Mesenchymal stem cell (in vitro differentiated cells and primary cell): Measurements from ENCODE around the gene FOSL1.
A peak's percentile ranks its signal among the peaks of the same experiment; 100 is the strongest.

Source experiments
- DNase-seq: peaks from one replicate; pipeline ENCODE4 v3.0.0-alpha.2; 2013
- H2AFZ ChIP-seq: one replicate; pipeline ENCODE4 v1.6.1; 2013; ENCODE audit warnings: low read depth, mild to moderate bottlenecking, control low read depth, inconsistent platforms, low read length, moderate library complexity
- H2AK5ac ChIP-seq: 2 replicates; pipeline ENCODE4 v1.6.1; 2013; ENCODE audit warnings: low read length, moderate library complexity, mild to moderate bottlenecking, inconsistent platforms; ENCODE audit not compliant: severe bottlenecking
- H2BK120ac ChIP-seq: one replicate; pipeline ENCODE4 v1.6.1; 2013; ENCODE audit warnings: low read depth, mild to moderate bottlenecking, inconsistent platforms, low read length, moderate library complexity
- H2BK12ac ChIP-seq, 2 experiments: one replicate each; pipeline ENCODE4 v1.6.1; 2013; ENCODE audit warnings: inconsistent platforms in 2 of 2, low read length in 2 of 2, mild to moderate bottlenecking in 2 of 2, moderate library complexity in 2 of 2, control low read depth in 1 of 2
- H2BK15ac ChIP-seq: one replicate; pipeline ENCODE4 v1.6.1; 2013; ENCODE audit warnings: mild to moderate bottlenecking, low read depth, inconsistent platforms; ENCODE audit not compliant: poor library complexity, severe bottlenecking
- H2BK5ac ChIP-seq: 2 replicates; pipeline ENCODE4 v1.6.1; 2013; ENCODE audit warnings: low read depth, mild to moderate bottlenecking, low read length, control low read depth, inconsistent platforms; ENCODE audit not compliant: poor library complexity, severe bottlenecking
- H3K14ac ChIP-seq, 2 experiments: one replicate each; pipeline ENCODE4 v1.6.1; 2013; ENCODE audit warnings: inconsistent platforms in 2 of 2, low read length in 2 of 2, control low read depth in 1 of 2, mild to moderate bottlenecking in 1 of 2, moderate library complexity in 1 of 2
- H3K18ac ChIP-seq, 2 experiments: one replicate each; pipeline ENCODE4 v1.6.1; 2013; ENCODE audit warnings: inconsistent platforms in 2 of 2, low read length in 2 of 2, control low read depth in 1 of 2, low read depth in 1 of 2, mild to moderate bottlenecking in 1 of 2
- H3K23ac ChIP-seq, 2 experiments: one replicate each; pipeline ENCODE4 v1.6.1; 2013; ENCODE audit warnings: inconsistent platforms in 2 of 2, low read length in 2 of 2, mild to moderate bottlenecking in 2 of 2, moderate library complexity in 2 of 2, control low read depth in 1 of 2
- H3K27ac ChIP-seq: 2 replicates; pipeline ENCODE4 v1.5.1; 2013; ENCODE audit warnings: mild to moderate bottlenecking, moderate library complexity, low read length, control low read depth, inconsistent platforms; ENCODE audit not compliant: poor library complexity, severe bottlenecking
- H3K27me3 ChIP-seq, 2 experiments: 2 replicates each; pipeline versions ENCODE4 v1.6.1 to v1.7.0; 2013; ENCODE audit warnings: low read length in 2 of 2, mild to moderate bottlenecking in 2 of 2, moderate library complexity in 2 of 2, control low read depth in 1 of 2, inconsistent platforms in 1 of 2; ENCODE audit not compliant: control insufficient read depth in 1 of 2, insufficient read depth in 1 of 2
- H3K36me3 ChIP-seq, 2 experiments: 2 replicates each; pipeline versions ENCODE4 v1.6.1 to v1.7.0; 2013; ENCODE audit warnings: low read length in 2 of 2, control low read depth in 1 of 2, inconsistent platforms in 1 of 2, low read depth in 1 of 2, mild to moderate bottlenecking in 1 of 2; ENCODE audit not compliant: insufficient read depth in 2 of 2, control insufficient read depth in 1 of 2
- H3K4ac ChIP-seq, 2 experiments: one replicate each; pipeline ENCODE4 v1.6.1; 2013; ENCODE audit warnings: inconsistent platforms in 2 of 2, low read length in 2 of 2, mild to moderate bottlenecking in 2 of 2, moderate library complexity in 2 of 2, control low read depth in 1 of 2, low read depth in 1 of 2
- H3K4me1 ChIP-seq: 2 replicates; pipeline ENCODE4 v1.6.1; 2013; ENCODE audit warnings: low read depth, low read length, control low read depth; ENCODE audit not compliant: control insufficient read depth, insufficient read depth
- H3K4me2 ChIP-seq: 2 replicates; pipeline ENCODE4 v1.6.1; 2013; ENCODE audit warnings: low read length, mild to moderate bottlenecking, inconsistent platforms; ENCODE audit not compliant: poor library complexity, severe bottlenecking
- H3K4me3 ChIP-seq, 2 experiments: 2 replicates each; pipeline versions ENCODE4 v1.5.1 to v1.7.0; 2013; ENCODE audit warnings: low read length in 2 of 2, mild to moderate bottlenecking in 2 of 2, control low read depth in 1 of 2, low read depth in 1 of 2; ENCODE audit not compliant: insufficient read depth in 1 of 2
- H3K79me1 ChIP-seq: replicated peaks from 2 replicates; pipeline ENCODE4 v1.6.1; 2013; ENCODE audit warnings: mild to moderate bottlenecking, control low read depth, low read length, inconsistent platforms; ENCODE audit not compliant: poor library complexity, severe bottlenecking
- H3K9ac ChIP-seq: 2 replicates; pipeline ENCODE4 v1.7.0; 2013; ENCODE audit warnings: mild to moderate bottlenecking, low read length, moderate library complexity
- H3K9me3 ChIP-seq: 2 replicates; pipeline ENCODE4 v1.7.0; 2013; ENCODE audit warnings: mild to moderate bottlenecking, low read length; ENCODE audit not compliant: control insufficient read depth
- H4K8ac ChIP-seq: one replicate; pipeline ENCODE4 v1.6.1; 2013; ENCODE audit warnings: inconsistent platforms, mild to moderate bottlenecking, low read length, moderate library complexity
- H4K91ac ChIP-seq: one replicate; pipeline ENCODE4 v1.6.1; 2013; ENCODE audit warnings: mild to moderate bottlenecking, low read length, inconsistent platforms
- WGBS: methylation state at CpG from one replicate; pipeline ENCODE4 v1.1.7; 2013; ENCODE audit warnings: mixed read lengths; 5-methylcytosine and 5-hydroxymethylcytosine counted together

Gene FOSL1

DNA sequence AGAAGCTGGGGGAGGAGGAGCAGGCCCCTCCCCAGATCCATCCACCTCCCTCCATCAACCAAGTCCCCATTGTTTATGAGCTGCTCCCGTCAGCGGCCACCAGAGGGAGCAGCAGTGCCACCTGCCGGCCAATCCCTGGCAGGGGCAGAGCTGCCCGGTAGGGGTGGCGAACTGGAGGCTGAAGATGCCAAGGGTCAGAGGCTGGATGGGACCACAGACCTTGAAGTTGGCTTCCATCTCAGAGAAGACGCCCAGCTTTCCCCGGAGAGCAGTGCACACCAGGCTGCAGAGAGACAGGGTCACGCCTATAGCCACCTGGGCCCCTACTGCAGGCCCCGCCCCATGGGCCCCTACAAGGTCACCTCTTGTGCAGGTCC, 15.5 kb downstream of the FOSL1 start:
- no peak overlapping the region for H3K4ac ChIP-seq
- H4K91ac ChIP-seq, result no peak overlapping the region
- H3K27me3 ChIP-seq, result no peaks in the 10 kb centered on the region
- 32% methylated on average over 9 of the region's 9 CpGs for WGBS
- peak; percentile 80 for DNase-seq
- peaks cover 51 to 60% of the 10 kb centered on the region in 2 experiments for H3K36me3 ChIP-seq
- H4K8ac ChIP-seq, result peak overlapping the region; percentile 4
- H3K23ac ChIP-seq, result no peak overlapping the region
- peaks cover 27% of the 10 kb centered on the region for H3K79me1 ChIP-seq
- H3K27ac ChIP-seq, result no peak overlapping the region
- no peak overlapping the region for H2BK12ac ChIP-seq
- no peak overlapping the region for H2AFZ ChIP-seq
- no peak overlapping the region for H3K4me2 ChIP-seq
- H2BK120ac ChIP-seq, result no peak overlapping the region
- peak overlapping the region; percentile 21 for H3K9ac ChIP-seq
- no peak overlapping the region for H3K18ac ChIP-seq
- no peak overlapping the region for H3K14ac ChIP-seq
- peaks cover 16% of the 10 kb centered on the region for H3K4me1 ChIP-seq
- H2BK5ac ChIP-seq, result no peak overlapping the region
- H2BK15ac ChIP-seq, result no peak overlapping the region
- H2AK5ac ChIP-seq, result no peak overlapping the region
- no peaks in the 10 kb centered on the region for H3K9me3 ChIP-seq
- H3K4me3 ChIP-seq, result no peak overlapping the region

DNA sequence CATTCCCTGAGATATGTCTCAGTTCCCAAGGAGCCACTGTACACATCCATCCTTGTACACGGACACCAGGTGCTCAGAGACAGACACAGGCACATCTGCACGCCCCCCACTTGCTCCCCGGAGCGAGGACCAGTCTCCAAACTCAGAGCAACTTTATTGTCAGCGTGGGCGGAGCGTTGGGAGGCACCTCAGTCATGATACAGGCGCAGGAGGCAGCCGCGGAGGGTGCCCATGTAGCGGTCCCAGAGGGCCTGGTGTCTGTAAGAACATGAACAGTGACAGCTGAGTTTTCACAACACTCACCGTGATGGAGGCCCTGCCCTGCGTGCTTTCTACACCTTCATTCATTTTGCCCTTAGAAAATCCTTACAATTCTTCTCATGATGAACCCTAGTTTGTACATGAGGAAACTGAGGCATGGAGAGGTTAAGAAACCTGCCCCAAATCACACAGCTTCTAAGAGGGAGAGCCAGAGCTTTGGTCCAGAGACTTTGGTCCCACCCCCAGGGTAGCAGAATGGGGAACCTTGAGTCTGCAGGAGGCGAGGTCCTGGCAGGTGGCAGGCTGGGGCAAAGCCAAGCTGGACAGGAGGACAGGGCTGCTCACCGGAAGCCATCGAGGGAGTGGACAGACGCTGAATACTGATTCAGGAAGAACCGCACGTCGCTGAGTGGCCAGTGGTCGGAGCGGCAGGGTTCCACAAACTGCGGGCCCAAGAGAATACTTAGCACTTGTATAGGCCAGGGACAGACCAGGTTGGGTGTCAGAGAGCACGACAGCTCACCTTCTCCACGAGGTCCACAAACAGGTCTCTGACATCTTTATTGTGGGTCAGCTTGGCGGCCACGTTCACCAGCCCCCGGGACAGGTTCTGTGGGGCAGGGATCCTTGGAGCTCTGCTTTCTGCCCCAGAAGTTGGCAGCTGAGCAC, 16.1 kb downstream of the FOSL1 start:
- Histone ChIP-seq H2BK5ac (no peak overlapping the region), H2BK15ac (no peak overlapping the region), H4K91ac (peak overlapping the region; percentile 43), H4K8ac (no peak overlapping the region), H3K27me3 (no peaks in the 10 kb centered on the region), H2AK5ac (no peak overlapping the region), H3K4ac (no peak overlapping the region), H3K4me1 (peaks cover 16% of the 10 kb centered on the region), H2BK120ac (no peak overlapping the region), H3K4me3 (no peak overlapping the region), H2AFZ (no peak overlapping the region), H2BK12ac (no peak overlapping the region), H3K4me2 (no peak overlapping the region), H3K14ac (no peak overlapping the region), H3K23ac (no peak overlapping the region), H3K9ac (peak overlapping the region; percentile 21), H3K79me1 (peaks cover 27% of the 10 kb centered on the region), H3K9me3 (no peaks in the 10 kb centered on the region), H3K36me3 (peaks cover 51 to 61% of the 10 kb centered on the region in 2 experiments), H3K18ac (no peak overlapping the region), H3K27ac (no peak overlapping the region)
- 88% methylated on average over 27 of the region's 28 CpGs for WGBS
- no peak for DNase-seq

DNA sequence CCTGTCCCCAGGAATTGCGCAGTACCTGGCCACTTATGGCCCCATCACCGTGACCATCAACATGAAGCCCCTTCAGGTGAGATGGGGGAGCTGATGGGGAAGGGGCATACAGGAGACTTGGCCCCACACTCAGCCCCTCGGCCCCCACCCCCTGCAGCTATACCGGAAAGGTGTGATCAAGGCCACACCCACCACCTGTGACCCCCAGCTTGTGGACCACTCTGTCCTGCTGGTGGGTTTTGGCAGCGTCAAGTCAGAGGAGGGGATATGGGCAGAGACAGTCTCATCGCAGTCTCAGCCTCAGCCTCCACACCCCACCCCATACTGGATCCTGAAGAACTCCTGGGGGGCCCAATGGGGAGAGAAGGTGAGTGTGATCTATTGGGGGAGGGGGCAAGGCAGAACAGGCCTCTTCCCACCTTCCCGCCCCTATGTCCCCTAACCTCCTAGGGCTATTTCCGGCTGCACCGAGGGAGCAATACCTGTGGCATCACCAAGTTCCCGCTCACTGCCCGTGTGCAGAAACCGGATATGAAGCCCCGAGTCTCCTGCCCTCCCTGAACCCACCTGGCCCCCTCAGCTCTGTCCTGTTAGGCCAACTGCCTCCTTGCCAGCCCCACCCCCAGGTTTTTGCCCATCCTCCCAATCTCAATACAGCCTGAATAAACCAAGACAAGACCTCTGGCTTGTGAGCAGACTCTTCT, 17.0 kb downstream of the FOSL1 start:
- H3K9me3 ChIP-seq, result no peaks in the 10 kb centered on the region
- no peak overlapping the region for H2BK5ac ChIP-seq
- DNase-seq, result no peak
- H2AK5ac ChIP-seq, result no peak overlapping the region
- H2BK12ac ChIP-seq, result no peak overlapping the region
- 98% methylated on average over 9 of the region's 13 CpGs for WGBS
- no peak overlapping the region for H3K14ac ChIP-seq
- H3K4ac ChIP-seq, result no peak overlapping the region
- H4K91ac ChIP-seq, result no peak overlapping the region
- H2AFZ ChIP-seq, result no peak overlapping the region
- H4K8ac ChIP-seq, result no peak overlapping the region
- H3K9ac ChIP-seq, result no peak overlapping the region
- H3K27ac ChIP-seq, result no peak overlapping the region
- no peak overlapping the region for H3K4me2 ChIP-seq
- no peak overlapping the region for H2BK120ac ChIP-seq
- H3K79me1 ChIP-seq, result peaks cover 27% of the 10 kb centered on the region
- peaks cover 51 to 61% of the 10 kb centered on the region in 2 experiments for H3K36me3 ChIP-seq
- peaks cover 16% of the 10 kb centered on the region for H3K4me1 ChIP-seq
- no peak overlapping the region for H3K4me3 ChIP-seq
- no peaks in the 10 kb centered on the region for H3K27me3 ChIP-seq
- no peak overlapping the region for H2BK15ac ChIP-seq
- no peak overlapping the region for H3K18ac ChIP-seq
- H3K23ac ChIP-seq, result no peak overlapping the region
